Measurements from ENCODE around the gene TMPRSS4. TPM values are rescaled to one million over a fixed set of nuclear protein-coding genes. Genes with fewer than 3 reads are reported as not detected.

TMPRSS4 gene
- total RNA-seq, 1 donor from 2014 or later = 12.1 TPM

DNA sequence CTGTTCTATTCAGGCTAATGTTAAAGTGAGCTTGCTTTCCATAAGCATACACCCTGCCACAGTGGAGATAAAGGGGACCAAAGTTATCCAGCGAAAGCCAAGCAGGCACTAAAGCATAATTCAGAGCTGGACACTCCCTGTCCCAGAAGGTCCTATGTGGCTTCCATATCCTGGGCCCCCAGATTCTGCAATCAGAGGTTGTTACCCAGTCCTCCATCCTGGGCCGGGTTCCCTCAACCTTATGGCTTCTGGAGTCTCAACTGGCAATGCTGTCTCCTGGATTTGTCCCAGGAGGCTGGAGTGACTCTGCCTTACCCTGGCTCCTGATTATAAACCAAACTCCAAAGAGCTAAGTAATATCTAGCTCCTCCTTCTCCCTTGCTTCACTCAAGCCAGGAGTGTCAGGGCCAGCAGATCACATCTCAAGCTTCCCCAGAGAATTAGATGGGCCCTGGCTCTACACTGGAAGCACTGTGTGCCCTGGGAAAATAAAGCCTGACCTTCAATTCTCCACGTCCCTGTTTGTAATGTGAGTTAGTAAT, 23.9 kb downstream of the TMPRSS4 start:
- H3K9me3 Mint-ChIP-seq (ENCODE audit: low read depth) = no peaks in the 10 kb centered on the region
- peaks cover 26% of the 10 kb centered on the region for H3K27me3 Mint-ChIP-seq
- H3K27ac Mint-ChIP-seq = no peak overlapping the region
- TF ChIP-seq, protein P1, sequence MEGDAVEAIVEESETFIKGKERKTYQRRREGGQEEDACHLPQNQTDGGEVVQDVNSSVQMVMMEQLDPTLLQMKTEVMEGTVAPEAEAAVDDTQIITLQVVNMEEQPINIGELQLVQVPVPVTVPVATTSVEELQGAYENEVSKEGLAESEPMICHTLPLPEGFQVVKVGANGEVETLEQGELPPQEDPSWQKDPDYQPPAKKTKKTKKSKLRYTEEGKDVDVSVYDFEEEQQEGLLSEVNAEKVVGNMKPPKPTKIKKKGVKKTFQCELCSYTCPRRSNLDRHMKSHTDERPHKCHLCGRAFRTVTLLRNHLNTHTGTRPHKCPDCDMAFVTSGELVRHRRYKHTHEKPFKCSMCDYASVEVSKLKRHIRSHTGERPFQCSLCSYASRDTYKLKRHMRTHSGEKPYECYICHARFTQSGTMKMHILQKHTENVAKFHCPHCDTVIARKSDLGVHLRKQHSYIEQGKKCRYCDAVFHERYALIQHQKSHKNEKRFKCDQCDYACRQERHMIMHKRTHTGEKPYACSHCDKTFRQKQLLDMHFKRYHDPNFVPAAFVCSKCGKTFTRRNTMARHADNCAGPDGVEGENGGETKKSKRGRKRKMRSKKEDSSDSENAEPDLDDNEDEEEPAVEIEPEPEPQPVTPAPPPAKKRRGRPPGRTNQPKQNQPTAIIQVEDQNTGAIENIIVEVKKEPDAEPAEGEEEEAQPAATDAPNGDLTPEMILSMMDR (IDR thresholded peaks at IDR 0.05; ENCODE audit: unreplicated experiment) = no peak
- H3K36me3 Mint-ChIP-seq (ENCODE audit: insufficient read depth) = no peaks in the 10 kb centered on the region
- no peak for DNase-seq (ENCODE audit: low spot score, unreplicated experiment)
- H3K4me1 Mint-ChIP-seq (ENCODE audit: low read depth) = peaks cover 20% of the 10 kb centered on the region
- H3K4me3 Mint-ChIP-seq (ENCODE audit: low read depth) = no peak overlapping the region

DNA sequence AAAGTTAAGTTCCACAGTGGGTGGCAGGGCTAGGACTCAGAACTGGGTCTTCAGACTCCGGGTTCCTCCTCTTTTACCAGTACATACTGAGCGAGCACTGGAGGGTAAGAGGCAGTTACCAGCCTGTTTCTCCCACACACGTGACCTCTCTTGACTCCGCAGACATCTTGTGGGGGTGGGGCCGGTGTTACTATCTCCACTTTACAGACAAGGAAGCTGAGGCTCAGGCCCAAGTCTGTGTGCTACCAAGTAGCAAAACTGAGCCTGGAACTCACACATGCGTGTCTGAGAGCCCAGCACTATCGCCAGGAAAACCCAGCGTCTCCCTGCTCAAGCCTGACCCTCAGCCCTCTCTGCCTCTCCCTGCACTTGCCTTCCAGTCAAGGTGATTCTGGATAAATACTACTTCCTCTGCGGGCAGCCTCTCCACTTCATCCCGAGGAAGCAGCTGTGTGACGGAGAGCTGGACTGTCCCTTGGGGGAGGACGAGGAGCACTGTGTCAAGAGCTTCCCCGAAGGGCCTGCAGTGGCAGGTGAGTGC, 25.9 kb downstream of the TMPRSS4 start:
- no peak for DNase-seq (ENCODE audit: low spot score, unreplicated experiment)
- H3K27ac Mint-ChIP-seq = peak overlapping the region; percentile 1
- H3K4me1 Mint-ChIP-seq (ENCODE audit: low read depth) = peaks cover 11% of the 10 kb centered on the region
- TF ChIP-seq, protein P1 (IDR thresholded peaks at IDR 0.05; ENCODE audit: unreplicated experiment) = no peak
- peaks cover 23% of the 10 kb centered on the region for H3K27me3 Mint-ChIP-seq
- no peaks in the 10 kb centered on the region for H3K36me3 Mint-ChIP-seq (ENCODE audit: insufficient read depth)
- no peaks in the 10 kb centered on the region for H3K9me3 Mint-ChIP-seq (ENCODE audit: low read depth)
- no peak overlapping the region for H3K4me3 Mint-ChIP-seq (ENCODE audit: low read depth)

DNA sequence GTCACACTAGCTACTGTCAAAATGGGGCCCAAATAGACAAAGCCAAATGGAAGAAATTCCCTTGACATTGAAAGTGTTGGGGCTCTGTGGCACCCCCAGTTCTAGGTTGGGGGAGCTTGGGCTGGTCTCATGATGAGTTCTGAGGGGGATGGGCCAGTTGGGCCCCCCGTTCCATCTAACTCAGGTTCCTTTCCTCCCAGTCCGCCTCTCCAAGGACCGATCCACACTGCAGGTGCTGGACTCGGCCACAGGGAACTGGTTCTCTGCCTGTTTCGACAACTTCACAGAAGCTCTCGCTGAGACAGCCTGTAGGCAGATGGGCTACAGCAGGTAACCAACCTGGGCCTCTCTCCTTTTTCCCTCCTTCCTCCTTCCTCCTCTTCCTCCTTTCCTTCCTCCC, 27.6 kb downstream of the TMPRSS4 start:
- no peak overlapping the region for H3K27ac Mint-ChIP-seq
- H3K4me1 Mint-ChIP-seq (ENCODE audit: low read depth) = peaks cover under 1% of the 10 kb centered on the region
- no peak overlapping the region for H3K4me3 Mint-ChIP-seq (ENCODE audit: low read depth)
- peaks cover 20% of the 10 kb centered on the region for H3K27me3 Mint-ChIP-seq
- no peaks in the 10 kb centered on the region for H3K36me3 Mint-ChIP-seq (ENCODE audit: insufficient read depth)
- DNase-seq (ENCODE audit: low spot score, unreplicated experiment) = no peak
- no peaks in the 10 kb centered on the region for H3K9me3 Mint-ChIP-seq (ENCODE audit: low read depth)
- TF ChIP-seq, protein P1 (IDR thresholded peaks at IDR 0.05; ENCODE audit: unreplicated experiment) = no peak

DNA sequence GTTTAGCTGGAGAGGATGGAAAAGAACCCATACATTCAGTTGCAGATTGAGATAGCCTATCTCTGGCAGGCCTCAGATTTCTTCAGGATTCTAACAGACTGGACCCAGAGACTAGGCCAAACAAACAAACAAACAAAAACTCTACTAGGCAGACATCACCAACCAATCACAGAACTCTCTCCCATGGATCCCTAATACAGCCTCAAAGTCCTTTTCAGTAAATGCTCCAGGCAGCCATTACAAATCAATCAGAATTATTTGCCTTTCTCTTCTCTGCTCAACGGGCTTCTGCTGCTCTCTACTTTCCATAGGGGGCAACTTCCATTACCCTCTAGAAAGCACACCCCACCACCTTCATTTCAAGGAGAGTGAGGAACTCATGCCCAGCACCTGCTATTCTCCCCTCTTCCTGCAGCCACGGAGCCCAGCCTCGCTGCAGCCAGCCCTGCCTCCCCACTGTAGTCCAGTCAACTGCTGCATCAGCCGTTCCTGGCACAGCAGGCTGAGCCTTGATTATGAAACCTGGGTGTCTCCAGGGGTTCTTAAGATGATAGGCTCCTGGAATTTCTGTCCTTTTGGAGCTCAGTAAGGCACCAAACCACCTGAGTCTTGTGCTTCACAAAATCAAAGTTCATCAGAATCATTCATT, 28.9 kb downstream of the TMPRSS4 start:
- Mint-ChIP-seq H3K36me3 (ENCODE audit: insufficient read depth) (no peaks in the 10 kb centered on the region), H3K9me3 (ENCODE audit: low read depth) (no peaks in the 10 kb centered on the region), H3K4me3 (ENCODE audit: low read depth) (no peak overlapping the region), H3K4me1 (ENCODE audit: low read depth) (no peaks in the 10 kb centered on the region), H3K27me3 (peaks cover 18% of the 10 kb centered on the region), H3K27ac (no peak overlapping the region)
- DNase-seq (ENCODE audit: low spot score, unreplicated experiment) = no peak
- TF ChIP-seq, protein P1 (IDR thresholded peaks at IDR 0.05; ENCODE audit: unreplicated experiment) = no peak

DNA sequence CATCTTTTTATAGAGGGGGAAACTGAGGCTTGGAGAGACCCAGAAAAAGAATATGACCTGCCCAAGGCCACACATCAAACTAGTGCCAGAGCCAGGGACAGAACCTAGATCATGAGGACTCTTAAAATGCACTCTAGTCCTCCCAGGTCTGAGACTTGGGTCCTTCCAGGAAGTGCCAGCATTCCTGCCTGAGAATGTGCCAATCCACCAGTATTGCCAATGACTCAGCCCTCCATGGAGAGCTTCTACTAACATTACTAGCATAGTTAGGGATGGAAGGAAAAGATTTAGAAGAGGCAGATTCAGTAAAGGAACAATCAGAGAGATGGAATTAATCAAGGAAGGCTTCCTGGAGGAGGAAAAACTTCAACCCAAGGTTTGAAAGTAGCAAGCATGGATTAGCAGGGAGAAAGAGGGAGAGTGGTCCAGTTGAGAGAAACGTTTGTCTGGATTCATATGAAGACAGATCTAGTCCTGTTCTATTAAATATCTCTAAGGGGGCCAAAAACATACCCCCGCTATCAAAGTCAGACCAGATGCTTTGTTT, 30.0 kb downstream of the TMPRSS4 start:
- no peak for DNase-seq (ENCODE audit: low spot score, unreplicated experiment)
- H3K27ac Mint-ChIP-seq = no peak overlapping the region
- H3K9me3 Mint-ChIP-seq (ENCODE audit: low read depth) = no peaks in the 10 kb centered on the region
- no peak overlapping the region for H3K4me3 Mint-ChIP-seq (ENCODE audit: low read depth)
- no peaks in the 10 kb centered on the region for H3K4me1 Mint-ChIP-seq (ENCODE audit: low read depth)
- peaks cover 14% of the 10 kb centered on the region for H3K27me3 Mint-ChIP-seq
- TF ChIP-seq, protein P1 (IDR thresholded peaks at IDR 0.05; ENCODE audit: unreplicated experiment) = no peak
- peaks cover under 1% of the 10 kb centered on the region for H3K36me3 Mint-ChIP-seq (ENCODE audit: insufficient read depth)

All from progenitor cell of endocrine pancreas (in vitro differentiated cells).